BJ (cell line): Measurements from ENCODE around the gene TOGARAM1. TPM values are rescaled to one million over a fixed set of nuclear protein-coding genes. Genes with fewer than 3 reads are reported as not detected.

Experiments used
- CTCF ChIA-PET: fragments of 350-600 bp; formaldehyde crosslinking; extraction: SDS; loops from one replicate; lab custom pipeline; 2021; ENCODE audit warnings: antibody characterized with exemption, inconsistent platforms; lab: Yijun Ruan, JAX
- POLR2A ChIA-PET: fragments of 300-600 bp; sonication (Branson Sonifier 250); formaldehyde crosslinking; extraction: SDS; loops from one replicate; lab custom pipeline; 2021; ENCODE audit warnings: antibody characterized with exemption; lab: Charles Lee
- DNase-seq: peaks from one replicate; pipeline ENCODE4 v3.0.0-alpha.2; 2011; ENCODE audit warnings: low read depth
- H3K27me3 ChIP-seq: 2 replicates; pipeline ENCODE4 v1.6.0; 2011; ENCODE audit warnings: low read length; ENCODE audit not compliant: control insufficient read depth, insufficient read depth
- H3K36me3 ChIP-seq: 2 replicates; pipeline ENCODE4 v1.5.1; 2011; ENCODE audit warnings: low read length; ENCODE audit not compliant: control insufficient read depth, insufficient read depth
- H3K4me3 ChIP-seq: 2 replicates; pipeline ENCODE4 v1.5.1; 2011; ENCODE audit warnings: low read depth, mild to moderate bottlenecking, control low read depth, low read length
- polyA minus RNA-seq: library from RNA; depleted of rRNA, polyadenylated mRNA; stranded (reverse); fragments of >200 nt; gene quantifications from 2 replicates; pipeline ENCODE4 v1.2.3, GENCODE V29; 2011; rRNA and poly(A)+ RNA removed
- polyA plus RNA-seq: library from polyadenylated mRNA; depleted of rRNA; stranded (reverse); fragments of >200 nt; gene quantifications from 2 replicates; pipeline ENCODE4 v1.2.3, GENCODE V29; 2011; rRNA removed
- TF ChIP-seq, protein P1 (sequence below): IDR thresholded peaks from 2 replicates; pipeline ENCODE4 v1.5.1; 2011; ENCODE audit warnings: low read depth, mild to moderate bottlenecking, control low read depth, inconsistent platforms, low read length, moderate library complexity; ENCODE audit not compliant: insufficient read depth

TOGARAM1 gene, protein sequence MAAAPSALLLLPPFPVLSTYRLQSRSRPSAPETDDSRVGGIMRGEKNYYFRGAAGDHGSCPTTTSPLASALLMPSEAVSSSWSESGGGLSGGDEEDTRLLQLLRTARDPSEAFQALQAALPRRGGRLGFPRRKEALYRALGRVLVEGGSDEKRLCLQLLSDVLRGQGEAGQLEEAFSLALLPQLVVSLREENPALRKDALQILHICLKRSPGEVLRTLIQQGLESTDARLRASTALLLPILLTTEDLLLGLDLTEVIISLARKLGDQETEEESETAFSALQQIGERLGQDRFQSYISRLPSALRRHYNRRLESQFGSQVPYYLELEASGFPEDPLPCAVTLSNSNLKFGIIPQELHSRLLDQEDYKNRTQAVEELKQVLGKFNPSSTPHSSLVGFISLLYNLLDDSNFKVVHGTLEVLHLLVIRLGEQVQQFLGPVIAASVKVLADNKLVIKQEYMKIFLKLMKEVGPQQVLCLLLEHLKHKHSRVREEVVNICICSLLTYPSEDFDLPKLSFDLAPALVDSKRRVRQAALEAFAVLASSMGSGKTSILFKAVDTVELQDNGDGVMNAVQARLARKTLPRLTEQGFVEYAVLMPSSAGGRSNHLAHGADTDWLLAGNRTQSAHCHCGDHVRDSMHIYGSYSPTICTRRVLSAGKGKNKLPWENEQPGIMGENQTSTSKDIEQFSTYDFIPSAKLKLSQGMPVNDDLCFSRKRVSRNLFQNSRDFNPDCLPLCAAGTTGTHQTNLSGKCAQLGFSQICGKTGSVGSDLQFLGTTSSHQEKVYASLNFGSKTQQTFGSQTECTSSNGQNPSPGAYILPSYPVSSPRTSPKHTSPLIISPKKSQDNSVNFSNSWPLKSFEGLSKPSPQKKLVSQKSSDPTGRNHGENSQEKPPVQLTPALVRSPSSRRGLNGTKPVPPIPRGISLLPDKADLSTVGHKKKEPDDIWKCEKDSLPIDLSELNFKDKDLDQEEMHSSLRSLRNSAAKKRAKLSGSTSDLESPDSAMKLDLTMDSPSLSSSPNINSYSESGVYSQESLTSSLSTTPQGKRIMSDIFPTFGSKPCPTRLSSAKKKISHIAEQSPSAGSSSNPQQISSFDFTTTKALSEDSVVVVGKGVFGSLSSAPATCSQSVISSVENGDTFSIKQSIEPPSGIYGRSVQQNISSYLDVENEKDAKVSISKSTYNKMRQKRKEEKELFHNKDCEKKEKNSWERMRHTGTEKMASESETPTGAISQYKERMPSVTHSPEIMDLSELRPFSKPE (N-terminal part only)
- polyA plus RNA-seq (5.4 and 10.3 TPM in 2 replicates), polyA minus RNA-seq (11.7 and 16.1 TPM in 2 replicates)

DNA sequence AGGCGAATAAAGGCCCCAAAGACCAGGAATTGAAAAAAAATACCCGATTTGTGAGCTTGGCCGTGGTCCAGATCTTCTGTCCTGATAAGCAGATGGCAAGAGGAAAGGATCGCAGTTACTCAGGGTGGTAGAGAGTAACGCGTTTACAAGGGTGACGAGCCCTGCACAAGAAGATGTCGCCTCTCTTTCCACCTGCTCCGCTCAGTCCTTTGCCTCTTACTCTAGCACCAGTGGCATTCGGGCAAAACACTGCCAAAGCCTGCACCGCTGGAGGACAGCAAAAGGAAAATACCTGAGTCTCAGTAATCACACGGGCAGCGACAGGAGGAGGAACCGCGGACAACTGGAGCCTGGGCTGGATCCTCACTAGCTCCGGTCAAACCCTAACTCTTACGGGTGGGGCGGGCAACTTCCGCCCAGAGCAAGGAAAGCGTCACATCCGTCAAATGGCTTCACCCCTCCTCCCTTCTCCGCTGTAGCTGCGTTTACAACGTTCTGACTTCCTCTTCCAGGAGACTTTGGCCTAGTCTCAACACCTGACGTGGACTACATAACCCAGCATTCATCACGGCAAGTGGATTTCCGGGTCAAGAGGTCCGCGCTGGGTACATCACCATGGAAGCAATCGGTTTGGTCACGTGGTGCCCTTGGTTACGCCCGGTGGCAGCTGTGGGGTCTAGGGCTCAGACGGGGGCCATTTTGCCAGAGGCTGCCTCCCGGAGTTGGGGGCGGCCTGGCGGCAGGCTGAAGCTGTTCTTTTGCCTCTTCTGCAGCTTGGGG is at the start of gene TOGARAM1, which contains the start of gene KLHL28:
TSS of gene TOGARAM1 (plus strand) at position 637 of the 780 bp plus-strand sequence. CDS start 232 bp downstream, outside the sequence.
TSS of gene KLHL28 (minus strand) at position 394 of the 780 bp plus-strand sequence. CDS start 16,019 bp downstream, outside the sequence.
- peak within 1 kb of the TSS; percentile 71 for H3K4me3 ChIP-seq
- ChIA-PET CTCF (interaction anchor here (0.6 to 4.2 kb wide), 3 partner anchors 48 to 311 kb away, joined by 3 to 28 read pairs (median 3); no protein-coding TSS in a partner anchor), POLR2A (interaction anchor here (0.6 to 0.7 kb wide), 2 partner anchors 65 to 172 kb away, joined by 3 to 8 read pairs; a partner anchor contains a TSS)
- TF ChIP-seq, protein P1, sequence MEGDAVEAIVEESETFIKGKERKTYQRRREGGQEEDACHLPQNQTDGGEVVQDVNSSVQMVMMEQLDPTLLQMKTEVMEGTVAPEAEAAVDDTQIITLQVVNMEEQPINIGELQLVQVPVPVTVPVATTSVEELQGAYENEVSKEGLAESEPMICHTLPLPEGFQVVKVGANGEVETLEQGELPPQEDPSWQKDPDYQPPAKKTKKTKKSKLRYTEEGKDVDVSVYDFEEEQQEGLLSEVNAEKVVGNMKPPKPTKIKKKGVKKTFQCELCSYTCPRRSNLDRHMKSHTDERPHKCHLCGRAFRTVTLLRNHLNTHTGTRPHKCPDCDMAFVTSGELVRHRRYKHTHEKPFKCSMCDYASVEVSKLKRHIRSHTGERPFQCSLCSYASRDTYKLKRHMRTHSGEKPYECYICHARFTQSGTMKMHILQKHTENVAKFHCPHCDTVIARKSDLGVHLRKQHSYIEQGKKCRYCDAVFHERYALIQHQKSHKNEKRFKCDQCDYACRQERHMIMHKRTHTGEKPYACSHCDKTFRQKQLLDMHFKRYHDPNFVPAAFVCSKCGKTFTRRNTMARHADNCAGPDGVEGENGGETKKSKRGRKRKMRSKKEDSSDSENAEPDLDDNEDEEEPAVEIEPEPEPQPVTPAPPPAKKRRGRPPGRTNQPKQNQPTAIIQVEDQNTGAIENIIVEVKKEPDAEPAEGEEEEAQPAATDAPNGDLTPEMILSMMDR, result no peak
- no peaks in the 10 kb centered on the region for H3K36me3 ChIP-seq
- no peaks in the 10 kb centered on the region for H3K27me3 ChIP-seq
- peak; percentile 100 for DNase-seq

DNA sequence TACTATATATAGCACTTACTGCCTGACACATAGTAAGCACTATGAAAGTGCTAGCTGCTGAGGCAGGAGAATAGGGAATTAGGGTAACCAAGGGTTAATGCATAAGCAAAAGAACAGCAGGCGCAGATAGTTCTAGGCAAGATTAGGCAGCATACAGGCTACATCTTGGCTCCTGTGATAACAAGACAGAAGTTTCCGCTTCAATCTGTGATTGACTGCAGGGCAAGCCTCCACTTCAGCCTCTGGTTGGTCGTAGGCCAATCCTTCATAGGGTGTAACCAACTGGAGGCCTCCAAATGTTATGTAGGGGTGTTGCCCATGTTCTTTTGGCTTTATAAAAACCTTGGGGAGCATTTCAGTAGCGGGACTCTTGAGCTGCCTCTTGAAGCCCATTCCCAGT is 47.1 kb upstream of the TOGARAM1 start:
- no peak overlapping the region for H3K4me3 ChIP-seq
- DNase-seq, result no peak
- TF ChIP-seq, protein P1, result no peak
- ChIA-PET CTCF (interaction anchor here (0.8 to 4.4 kb wide), 11 partner anchors 11 to 364 kb away, joined by 3 to 112 read pairs (median 6); partner anchors contain the start of genes KLHL28 and TOGARAM1), POLR2A (no interaction called here)
- H3K27me3 ChIP-seq, result no peaks in the 10 kb centered on the region
- H3K36me3 ChIP-seq, result no peaks in the 10 kb centered on the region

DNA sequence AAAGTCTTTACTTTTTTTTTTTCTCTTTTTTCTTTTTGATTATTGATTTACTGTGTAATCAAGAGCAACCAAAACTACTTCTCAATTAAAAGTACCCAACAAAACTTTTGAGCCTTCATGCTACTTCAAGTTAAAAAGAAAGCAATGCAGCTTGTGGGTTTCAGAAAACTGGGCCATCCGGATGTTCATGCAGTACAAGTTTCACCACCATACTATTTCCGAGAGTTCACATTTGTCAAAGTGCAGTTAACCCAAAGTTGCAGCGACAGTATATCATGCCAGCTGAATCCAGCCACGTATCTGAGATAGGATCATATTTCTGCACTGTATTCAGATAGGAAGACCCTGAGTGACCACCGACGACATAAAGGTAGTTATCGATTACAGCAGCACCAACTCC is 33.2 kb upstream of the TOGARAM1 start:
- CTCF ChIA-PET, result no interaction called here
- POLR2A ChIA-PET, result no interaction called here
- Histone ChIP-seq H3K4me3 (no peak overlapping the region), H3K27me3 (no peaks in the 10 kb centered on the region), H3K36me3 (peaks cover 1% of the 10 kb centered on the region; the same call in 1 of the 2 replicates)
- TF ChIP-seq, protein P1, result no peak
- no peak for DNase-seq

DNA sequence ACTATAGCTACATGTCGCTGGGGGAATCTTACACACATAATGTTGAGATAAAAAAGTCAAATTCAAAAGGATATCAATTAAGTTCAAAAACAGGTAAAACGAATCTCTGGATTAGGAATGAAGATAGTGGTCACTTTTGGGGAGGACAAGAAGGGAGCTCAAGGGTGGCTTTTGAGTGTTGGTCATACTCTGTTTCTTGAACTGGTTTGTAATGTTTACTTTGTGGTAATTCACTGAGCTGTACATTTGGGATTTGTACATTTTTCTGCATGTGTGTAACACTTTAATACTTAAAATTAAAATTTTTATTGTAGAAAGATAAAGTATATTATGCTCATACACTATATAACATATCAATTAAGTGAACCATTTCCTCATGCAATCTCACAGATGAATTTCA is 26.8 kb upstream of the TOGARAM1 start:
- Histone ChIP-seq H3K4me3 (no peak overlapping the region), H3K27me3 (no peaks in the 10 kb centered on the region), H3K36me3 (peaks cover 2% of the 10 kb centered on the region; the same call in 1 of the 2 replicates)
- TF ChIP-seq, protein P1, result no peak
- no peak for DNase-seq
- ChIA-PET CTCF (interaction anchor here (1.4 to 1.7 kb wide), 2 partner anchors 21 to 28 kb away, joined by 3 to 4 read pairs; no protein-coding TSS in a partner anchor), POLR2A (no interaction called here)
